ENCODE results near the gene AGBL4. TPM values are rescaled to one million over a fixed set of nuclear protein-coding genes. Genes with fewer than 3 reads are reported as not detected.

Gene AGBL4
- total RNA-seq, 1 donor from 2014 or later: 3.1 TPM

DNA sequence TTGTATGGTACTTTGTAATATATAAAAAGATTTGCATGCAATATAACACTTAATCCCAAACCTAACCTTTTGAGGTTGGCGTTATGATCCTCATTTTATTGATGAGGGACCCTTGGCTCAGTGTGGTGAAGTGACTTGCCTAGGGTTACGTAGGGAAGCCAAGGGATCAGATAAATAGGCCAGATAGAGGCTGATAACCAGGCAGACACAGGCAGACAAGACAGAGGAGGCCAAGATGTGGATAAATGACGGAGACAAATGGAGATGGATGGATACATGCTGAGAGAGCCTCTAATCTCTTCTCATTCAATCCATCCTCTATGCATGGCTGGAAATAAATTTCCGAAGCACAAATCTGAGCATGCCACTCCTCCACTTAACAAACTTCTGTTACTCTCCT lies 1414.9 kb downstream of the AGBL4 start:
- Mint-ChIP-seq H3K4me3 (ENCODE audit: low read depth) (no peak overlapping the region), H3K4me1 (ENCODE audit: low read depth) (no peaks in the 10 kb centered on the region), H3K9me3 (ENCODE audit: low read depth) (no peaks in the 10 kb centered on the region), H3K27me3 (peaks cover 7% of the 10 kb centered on the region), H3K36me3 (ENCODE audit: insufficient read depth) (no peaks in the 10 kb centered on the region), H3K27ac (no peak overlapping the region)
- TF ChIP-seq, protein P1, sequence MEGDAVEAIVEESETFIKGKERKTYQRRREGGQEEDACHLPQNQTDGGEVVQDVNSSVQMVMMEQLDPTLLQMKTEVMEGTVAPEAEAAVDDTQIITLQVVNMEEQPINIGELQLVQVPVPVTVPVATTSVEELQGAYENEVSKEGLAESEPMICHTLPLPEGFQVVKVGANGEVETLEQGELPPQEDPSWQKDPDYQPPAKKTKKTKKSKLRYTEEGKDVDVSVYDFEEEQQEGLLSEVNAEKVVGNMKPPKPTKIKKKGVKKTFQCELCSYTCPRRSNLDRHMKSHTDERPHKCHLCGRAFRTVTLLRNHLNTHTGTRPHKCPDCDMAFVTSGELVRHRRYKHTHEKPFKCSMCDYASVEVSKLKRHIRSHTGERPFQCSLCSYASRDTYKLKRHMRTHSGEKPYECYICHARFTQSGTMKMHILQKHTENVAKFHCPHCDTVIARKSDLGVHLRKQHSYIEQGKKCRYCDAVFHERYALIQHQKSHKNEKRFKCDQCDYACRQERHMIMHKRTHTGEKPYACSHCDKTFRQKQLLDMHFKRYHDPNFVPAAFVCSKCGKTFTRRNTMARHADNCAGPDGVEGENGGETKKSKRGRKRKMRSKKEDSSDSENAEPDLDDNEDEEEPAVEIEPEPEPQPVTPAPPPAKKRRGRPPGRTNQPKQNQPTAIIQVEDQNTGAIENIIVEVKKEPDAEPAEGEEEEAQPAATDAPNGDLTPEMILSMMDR (IDR thresholded peaks at IDR 0.05; ENCODE audit: unreplicated experiment): no peak
- DNase-seq (ENCODE audit: low spot score, unreplicated experiment): no peak

DNA sequence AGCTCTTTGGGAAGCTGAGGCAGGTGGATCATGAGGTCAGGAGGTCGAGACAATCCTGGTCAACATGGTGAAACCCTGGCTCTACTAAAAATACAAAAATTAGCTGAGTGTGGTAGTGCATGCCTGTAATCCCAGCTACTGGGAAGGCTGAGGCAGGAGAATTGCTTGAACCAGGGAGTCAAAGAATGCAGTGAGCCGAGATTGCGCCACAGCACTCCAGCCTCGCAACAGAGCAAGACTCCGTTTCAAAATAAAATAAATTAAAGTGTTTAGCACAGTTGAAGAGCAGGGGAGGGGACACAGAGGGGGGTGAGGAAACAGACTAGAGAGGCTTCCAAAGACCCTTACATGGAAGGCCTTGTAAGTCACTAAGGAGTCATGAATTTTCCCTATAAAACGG lies 1420.5 kb downstream of the AGBL4 start:
- no peaks in the 10 kb centered on the region for H3K4me1 Mint-ChIP-seq (ENCODE audit: low read depth)
- DNase-seq (ENCODE audit: low spot score, unreplicated experiment): no peak
- H3K4me3 Mint-ChIP-seq (ENCODE audit: low read depth): no peak overlapping the region
- no peaks in the 10 kb centered on the region for H3K36me3 Mint-ChIP-seq (ENCODE audit: insufficient read depth)
- H3K27ac Mint-ChIP-seq: no peak overlapping the region
- peaks cover 9% of the 10 kb centered on the region for H3K27me3 Mint-ChIP-seq
- no peaks in the 10 kb centered on the region for H3K9me3 Mint-ChIP-seq (ENCODE audit: low read depth)
- TF ChIP-seq, protein P1 (IDR thresholded peaks at IDR 0.05; ENCODE audit: unreplicated experiment): no peak

DNA sequence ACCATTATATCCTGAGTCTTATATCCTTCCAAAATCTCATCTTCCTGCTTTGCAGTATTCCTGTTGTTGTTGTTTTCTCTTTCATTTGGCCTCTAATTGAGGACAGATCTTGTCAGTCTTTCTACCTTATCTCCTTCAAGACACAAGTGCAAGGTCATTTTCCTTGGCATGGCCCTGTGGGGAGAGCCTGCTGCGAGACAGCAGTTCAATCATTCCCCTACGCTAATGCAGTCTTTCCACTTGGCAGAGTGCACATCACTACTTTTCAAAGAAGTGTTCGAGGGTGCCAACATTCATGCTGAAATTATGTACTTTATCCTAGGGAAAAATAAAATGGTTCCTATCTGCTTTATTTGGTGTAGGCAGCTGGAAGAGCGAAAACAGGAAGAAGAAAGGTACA lies 1421.4 kb downstream of the AGBL4 start:
- H3K36me3 Mint-ChIP-seq (ENCODE audit: insufficient read depth): no peaks in the 10 kb centered on the region
- H3K4me3 Mint-ChIP-seq (ENCODE audit: low read depth): no peak overlapping the region
- TF ChIP-seq, protein P1 (IDR thresholded peaks at IDR 0.05; ENCODE audit: unreplicated experiment): no peak
- H3K27ac Mint-ChIP-seq: no peak overlapping the region
- no peaks in the 10 kb centered on the region for H3K4me1 Mint-ChIP-seq (ENCODE audit: low read depth)
- peaks cover 7% of the 10 kb centered on the region for H3K27me3 Mint-ChIP-seq
- no peaks in the 10 kb centered on the region for H3K9me3 Mint-ChIP-seq (ENCODE audit: low read depth)
- DNase-seq (ENCODE audit: low spot score, unreplicated experiment): no peak

DNA sequence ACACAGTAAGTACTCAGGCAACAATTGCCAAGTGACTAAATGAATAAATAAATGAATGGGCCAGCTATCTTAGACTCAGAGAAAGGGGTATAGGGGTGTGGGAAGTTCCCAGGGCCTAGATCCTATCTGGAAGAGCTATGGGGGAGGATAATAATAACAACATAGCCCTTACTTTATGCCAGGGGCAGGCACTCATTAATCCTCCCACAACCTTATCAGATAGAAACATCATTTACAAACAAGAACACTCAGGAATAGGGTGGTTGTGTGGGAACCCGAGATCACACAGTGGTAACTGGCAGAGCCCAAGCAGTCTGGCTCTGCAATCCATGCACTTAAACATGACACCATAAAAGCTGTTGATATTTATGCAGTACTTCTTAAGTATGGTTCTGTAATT lies 1423.6 kb downstream of the AGBL4 start:
- H3K4me3 Mint-ChIP-seq (ENCODE audit: low read depth): no peak overlapping the region
- peaks cover 3% of the 10 kb centered on the region for H3K27me3 Mint-ChIP-seq
- H3K9me3 Mint-ChIP-seq (ENCODE audit: low read depth): no peaks in the 10 kb centered on the region
- TF ChIP-seq, protein P1 (IDR thresholded peaks at IDR 0.05; ENCODE audit: unreplicated experiment): no peak
- DNase-seq (ENCODE audit: low spot score, unreplicated experiment): no peak
- H3K27ac Mint-ChIP-seq: no peak overlapping the region
- no peaks in the 10 kb centered on the region for H3K36me3 Mint-ChIP-seq (ENCODE audit: insufficient read depth)
- H3K4me1 Mint-ChIP-seq (ENCODE audit: low read depth): no peaks in the 10 kb centered on the region

DNA sequence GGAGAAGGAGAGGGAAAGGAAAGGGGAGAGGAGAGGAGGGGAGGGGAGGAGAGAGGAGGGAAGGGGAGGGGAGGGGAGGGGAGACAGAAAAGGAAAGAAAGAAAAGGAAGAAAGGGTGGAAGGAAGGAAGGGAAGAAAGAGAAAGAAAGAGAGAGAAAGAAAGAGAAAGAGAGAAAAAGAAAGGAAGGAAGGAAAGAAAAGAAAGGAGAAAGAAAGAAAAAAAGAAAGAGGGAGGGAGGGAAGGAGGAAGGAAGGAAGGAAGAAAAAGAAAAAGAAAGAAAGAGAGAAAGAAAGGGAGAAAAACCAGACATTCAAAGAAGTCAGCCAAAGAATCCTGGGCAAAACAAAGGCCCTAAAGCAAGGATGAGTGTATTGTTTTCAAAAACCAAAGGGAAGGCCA lies 1426.1 kb downstream of the AGBL4 start:
- Mint-ChIP-seq H3K27ac (no peak overlapping the region), H3K4me1 (ENCODE audit: low read depth) (no peaks in the 10 kb centered on the region), H3K27me3 (peaks cover under 1% of the 10 kb centered on the region), H3K36me3 (ENCODE audit: insufficient read depth) (no peaks in the 10 kb centered on the region), H3K9me3 (ENCODE audit: low read depth) (no peaks in the 10 kb centered on the region), H3K4me3 (ENCODE audit: low read depth) (no peak overlapping the region)
- TF ChIP-seq, protein P1 (IDR thresholded peaks at IDR 0.05; ENCODE audit: unreplicated experiment): no peak
- no peak for DNase-seq (ENCODE audit: low spot score, unreplicated experiment)
